HG02759 (cell line): ENCODE results near the gene CORO1C.
"Not testable (repeated sequence)": the region's sequence is repeated elsewhere in the genome, so short reads cannot be mapped to it uniquely, and the experiment has no call there.

Experiments used
- ATAC-seq: cut with Tn5 transposase; IDR thresholded peaks from one replicate; pipeline ENCODE4 v1.9.1; 2021; ENCODE audit warnings: mild to moderate bottlenecking, moderate library complexity; ENCODE audit not compliant: unreplicated experiment

The CORO1C gene

DNA sequence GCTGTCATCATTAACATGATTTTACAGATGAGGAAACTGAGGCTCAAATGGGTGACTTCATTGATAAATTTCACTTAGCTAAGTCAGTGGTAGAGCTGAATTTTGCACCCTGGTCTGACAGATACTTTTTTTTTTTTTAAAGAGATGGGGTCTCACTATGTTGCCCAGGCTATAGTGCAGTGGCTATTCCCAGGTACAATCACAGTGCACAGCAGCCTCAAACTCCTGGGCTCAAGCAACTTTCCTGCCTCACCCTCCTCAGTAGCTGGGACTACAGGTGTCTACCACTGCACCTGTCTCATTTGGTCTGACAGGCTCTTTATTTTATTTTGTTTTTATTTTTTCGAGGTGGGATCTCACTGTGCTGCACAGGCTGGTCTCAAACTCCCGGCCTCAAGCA lies 24.2 kb upstream of the CORO1C start:
- no peak for ATAC-seq

DNA sequence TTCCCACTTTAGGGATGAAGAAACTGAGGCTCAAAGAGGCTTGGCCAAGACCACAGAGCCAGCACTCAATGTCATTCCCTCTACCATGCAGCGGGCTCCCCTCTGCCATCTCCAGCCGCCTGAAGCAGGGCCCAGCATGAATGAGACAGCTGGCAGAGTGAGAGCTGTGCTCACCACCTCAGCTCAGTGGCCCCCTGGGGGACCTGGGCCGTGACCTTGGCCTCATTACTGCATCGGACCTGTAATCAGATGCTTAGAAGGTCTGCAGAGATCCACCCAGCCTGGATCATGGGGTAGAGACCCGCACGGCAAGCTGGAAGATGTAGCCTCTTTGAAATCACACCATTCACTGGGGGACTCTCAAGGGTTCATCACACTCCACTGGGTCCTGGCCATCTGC lies 22.7 kb upstream of the CORO1C start:
- no peak for ATAC-seq

DNA sequence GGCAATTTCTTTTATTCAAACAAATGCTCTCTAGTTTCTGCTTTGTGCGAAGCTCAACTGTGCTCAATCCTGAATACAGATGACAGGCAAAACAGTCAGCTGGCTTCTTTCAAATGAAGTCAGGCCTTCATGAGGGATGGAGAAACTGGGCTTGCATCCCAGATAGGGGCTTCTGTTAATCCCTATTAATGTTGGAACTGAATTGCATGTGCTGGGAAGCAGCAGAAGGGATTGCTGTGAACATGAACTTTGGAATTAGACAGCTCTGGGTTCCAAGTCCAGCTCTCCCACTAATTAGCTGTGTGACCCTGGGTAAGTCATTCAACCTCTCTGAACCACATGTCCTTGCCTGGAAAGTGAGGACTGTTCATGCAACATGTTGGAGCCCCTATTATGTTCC lies 21.1 kb upstream of the CORO1C start:
- no peak for ATAC-seq

DNA sequence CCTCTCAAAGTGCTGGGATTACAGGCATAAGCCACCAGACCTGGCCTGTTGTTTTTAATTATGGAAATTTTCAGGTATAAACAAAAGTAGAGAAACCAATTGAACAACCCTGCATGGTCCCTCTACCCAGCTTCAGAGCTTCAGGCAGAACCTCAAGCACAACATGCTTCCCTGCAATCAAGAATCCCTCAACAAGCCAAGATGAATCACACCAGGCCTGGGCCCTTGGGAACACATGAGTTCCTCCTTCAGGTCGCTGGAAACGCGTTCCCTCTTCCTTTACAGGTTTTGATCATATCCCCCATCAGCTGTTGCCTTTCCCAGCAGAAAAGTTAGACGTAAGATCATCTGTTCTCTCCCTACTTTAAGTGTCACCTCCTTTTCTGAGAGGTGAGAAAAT lies 20.5 kb upstream of the CORO1C start:
- no peak for ATAC-seq

DNA sequence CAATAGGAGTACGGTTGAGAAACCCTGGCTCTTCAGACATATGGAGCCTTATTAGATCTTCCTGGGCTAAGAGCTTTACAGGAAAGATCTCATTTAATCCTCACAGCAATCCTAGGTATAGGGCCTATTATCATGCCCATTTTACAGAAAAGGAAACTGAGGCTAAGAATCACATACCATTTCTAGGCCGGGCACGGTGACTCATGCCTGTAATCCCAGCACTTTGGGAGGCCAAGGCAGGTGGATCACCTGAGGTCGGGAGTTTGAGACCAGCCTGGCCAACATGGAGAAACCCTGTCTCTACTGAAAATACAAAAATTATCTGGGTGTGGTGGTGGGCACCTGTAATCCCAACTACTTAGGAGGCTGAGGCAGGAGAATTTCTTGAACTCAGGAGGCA lies 19.7 kb upstream of the CORO1C start:
- ATAC-seq, result not testable (repeated sequence)

DNA sequence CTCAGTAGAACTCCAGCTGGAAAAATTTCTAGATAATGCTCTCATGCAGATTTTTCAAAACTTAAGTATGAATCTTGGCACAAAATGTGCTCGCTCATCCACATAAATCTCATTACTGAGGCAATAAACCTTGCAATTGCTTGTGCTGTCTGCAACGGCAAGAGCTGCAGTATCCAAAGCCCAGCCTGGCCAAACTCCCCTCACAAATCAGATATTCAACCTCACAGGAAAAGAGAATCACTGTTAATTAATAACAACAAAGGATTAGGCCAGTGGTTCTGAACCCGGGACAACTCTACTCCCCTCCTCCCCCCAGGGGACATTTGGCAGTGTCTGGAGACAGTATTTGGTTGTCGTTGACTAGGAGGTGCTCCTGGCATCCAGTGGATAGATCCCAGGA lies 19.2 kb upstream of the CORO1C start:
- no peak for ATAC-seq

DNA sequence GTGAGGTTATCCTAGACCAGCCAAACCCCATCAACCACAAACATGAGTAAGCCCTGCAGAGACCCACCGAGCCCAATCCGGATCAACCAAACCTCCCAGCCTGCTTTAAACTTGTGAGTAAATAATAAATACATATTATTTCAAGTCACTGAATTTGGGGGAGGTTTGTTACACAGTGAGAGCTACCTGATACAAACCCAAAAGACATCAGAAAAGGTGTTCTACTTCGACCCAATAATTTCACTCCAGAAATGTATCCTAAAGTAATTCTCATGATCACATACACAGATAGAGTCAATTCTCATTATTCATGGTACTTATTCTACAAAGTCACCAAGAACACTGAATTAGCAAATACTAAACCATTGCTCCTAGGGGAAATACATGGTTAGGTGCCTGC lies 16.2 kb upstream of the CORO1C start:
- ATAC-seq, result no peak

DNA sequence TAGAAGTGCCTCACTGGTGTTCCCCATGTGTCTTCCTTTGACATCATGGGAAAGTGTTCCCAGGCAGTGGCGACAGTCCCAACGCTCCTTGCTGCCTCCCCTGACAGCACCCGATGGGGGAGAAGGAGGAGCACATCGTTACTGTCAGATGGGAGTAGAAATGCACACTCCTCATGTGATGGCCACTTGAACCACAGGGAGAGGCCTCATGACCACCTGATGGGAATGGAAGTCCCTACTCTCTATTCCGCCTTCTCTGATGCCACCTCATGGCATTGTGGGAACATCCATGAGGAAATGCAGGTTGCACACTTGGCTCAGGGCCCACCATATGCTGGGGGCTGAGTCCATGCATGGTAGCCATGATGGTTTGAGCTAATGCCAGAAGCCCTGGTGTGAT lies 14.3 kb upstream of the CORO1C start:
- no peak for ATAC-seq

DNA sequence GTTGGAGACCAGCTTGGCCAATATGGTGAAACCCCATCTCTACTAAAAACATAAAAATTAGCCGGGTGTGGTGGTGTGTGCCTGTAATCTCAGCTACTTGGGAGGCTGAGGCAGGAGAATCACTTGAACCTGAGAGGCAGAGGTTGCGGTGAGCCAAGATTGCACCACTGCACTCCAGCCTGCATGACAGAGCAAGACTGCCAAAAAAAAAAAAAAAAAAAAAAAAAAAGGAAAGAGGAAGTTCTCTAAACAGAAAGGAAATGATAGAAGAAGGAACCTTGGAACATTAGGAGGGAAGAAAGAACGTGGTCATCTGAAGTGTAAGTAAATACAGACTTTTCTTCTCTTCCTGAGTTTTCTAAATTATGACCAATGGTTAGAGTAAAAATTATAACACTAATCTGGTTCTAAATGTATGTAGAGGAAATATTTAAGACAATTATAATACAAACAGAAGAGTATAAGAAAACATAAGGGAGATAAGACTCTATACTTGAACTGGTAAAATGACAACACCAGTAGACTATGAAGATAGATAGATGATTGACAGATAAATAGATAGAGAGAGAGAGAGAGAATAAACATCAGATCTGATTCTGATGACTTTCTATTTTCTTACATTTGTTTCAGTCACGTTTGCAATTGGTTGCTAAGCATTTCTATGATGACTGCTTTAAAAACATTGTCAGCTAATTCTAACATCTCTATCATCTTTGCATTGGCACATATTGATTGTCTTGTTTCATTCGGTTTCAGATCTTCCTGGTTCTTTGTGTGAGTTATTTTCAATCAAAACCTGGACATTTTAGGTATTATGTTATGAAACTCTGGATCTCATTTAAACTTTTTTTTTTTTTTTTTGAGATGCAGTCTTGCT lies 12.9 kb upstream of the CORO1C start:
- ATAC-seq, result no peak

DNA sequence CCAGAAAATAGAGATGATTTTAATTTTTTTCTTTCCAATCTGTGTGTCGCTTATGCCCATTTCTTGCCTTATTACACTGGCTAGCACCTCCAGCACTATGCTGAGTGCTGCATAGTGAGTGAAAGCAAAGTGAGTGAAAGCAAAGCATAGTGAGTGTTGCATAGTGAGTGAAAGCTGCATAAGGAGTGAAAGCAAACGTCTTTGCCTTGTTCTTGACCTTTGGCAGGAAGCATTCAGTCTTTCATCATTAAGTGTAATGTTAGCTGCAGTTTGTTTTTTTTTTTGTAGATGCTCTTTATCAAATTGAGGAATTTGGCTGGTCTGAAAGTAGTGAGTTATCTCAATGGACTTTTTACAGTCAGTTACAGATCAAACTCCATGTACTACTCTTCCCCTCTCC lies 6.9 kb upstream of the CORO1C start:
- no peak for ATAC-seq

DNA sequence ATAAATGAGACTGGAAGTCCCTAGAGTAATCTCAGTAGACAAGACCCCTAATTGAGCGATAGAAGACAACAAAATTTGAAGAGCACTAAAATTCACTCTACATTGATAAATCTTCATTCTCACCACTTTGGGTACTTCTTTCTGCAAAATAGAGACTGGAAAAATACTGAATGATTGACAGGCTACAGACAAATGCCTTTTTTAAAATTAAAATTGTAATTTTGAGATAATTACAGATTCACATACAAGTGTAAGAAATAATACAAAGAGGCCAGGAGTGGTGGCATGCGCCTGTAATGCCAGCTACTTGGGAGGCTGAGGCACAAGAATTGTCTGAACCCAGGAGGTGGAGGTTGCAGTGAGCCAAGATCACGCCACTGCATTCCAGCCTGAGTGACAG lies 4.5 kb upstream of the CORO1C start:
- ATAC-seq, result no peak

DNA sequence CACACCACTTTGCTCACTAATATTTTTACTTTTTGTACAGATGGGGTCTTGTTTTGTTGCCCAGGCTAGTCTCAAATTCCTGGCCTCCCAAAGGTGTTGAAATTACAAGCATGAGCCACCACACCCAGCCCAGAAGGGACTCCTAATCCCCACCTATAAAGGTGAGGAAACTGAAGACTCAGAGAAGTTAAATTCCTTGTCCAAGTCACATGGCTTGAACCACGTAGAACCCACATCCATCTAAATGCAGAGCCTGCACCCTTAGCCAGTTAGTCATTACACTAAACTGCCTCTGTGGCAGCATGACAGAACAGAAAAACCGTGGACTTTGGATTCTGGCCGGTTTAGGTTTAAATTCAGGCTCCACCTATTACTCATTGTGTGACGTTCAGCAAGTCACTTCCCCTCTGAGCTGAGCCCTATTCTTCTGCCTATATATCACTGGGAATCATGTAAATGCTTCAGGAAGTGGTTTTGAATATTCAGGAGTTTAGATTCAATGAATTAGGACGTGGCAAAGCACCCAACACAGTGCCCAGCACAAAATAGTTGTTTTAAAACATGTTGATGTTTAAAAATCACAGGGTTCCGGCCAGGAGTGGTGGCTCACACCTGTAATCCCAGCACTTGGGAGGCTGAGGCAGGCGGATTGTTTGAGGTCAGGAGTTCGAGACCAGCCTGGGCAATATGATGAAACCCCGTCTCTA lies 3.0 kb upstream of the CORO1C start:
- no peak for ATAC-seq

DNA sequence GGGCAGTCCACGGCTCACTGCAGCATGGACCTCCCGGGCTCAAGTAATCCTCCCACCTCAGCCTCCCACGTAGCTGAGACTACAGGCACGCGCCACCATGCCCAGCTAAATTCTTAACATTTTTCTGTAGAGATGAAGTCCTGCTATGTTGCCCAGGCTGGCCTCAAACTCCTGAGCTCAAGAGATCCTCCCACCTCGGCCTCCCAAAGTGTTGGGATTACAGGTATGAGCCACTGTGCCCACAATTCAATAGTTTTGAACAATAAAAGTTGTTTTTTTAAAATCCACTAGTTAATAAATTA lies 1.9 kb upstream of the CORO1C start:
- not testable (repeated sequence) for ATAC-seq

DNA sequence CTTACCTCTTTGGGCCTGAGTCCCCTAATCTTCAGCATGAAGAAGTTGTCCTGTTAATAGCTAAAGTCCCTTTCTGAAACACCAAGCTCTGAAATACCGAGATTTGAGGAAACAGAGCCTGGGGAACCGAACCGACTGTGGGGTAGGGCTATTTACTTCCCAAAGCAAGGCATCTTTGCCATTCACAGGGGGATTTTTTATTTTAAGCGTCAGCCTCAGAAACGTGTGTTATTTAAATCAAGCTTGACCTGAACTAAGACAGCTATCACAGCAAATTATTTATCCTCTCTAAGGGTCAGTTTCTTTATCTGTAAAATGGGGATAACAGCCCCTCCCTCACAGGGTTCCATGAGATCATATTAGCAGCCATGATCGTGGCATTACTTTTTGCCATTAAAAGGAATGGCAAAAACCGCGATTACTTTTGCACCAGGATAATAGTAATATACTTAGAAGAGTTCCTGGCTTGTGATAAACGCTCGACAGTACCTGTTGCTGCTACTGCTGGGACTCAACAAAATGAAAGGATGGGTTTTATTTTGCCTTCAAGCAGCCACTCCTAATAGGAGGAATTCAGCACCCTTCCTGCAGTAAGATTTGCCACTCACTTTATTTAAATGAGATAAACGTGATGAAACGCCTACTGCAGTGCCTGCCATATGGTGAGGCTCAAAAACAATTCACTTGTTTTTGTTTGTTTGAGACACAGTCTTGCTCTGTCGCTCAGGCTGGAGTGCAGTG lies 1.3 kb upstream of the CORO1C start:
- no peak for ATAC-seq

DNA sequence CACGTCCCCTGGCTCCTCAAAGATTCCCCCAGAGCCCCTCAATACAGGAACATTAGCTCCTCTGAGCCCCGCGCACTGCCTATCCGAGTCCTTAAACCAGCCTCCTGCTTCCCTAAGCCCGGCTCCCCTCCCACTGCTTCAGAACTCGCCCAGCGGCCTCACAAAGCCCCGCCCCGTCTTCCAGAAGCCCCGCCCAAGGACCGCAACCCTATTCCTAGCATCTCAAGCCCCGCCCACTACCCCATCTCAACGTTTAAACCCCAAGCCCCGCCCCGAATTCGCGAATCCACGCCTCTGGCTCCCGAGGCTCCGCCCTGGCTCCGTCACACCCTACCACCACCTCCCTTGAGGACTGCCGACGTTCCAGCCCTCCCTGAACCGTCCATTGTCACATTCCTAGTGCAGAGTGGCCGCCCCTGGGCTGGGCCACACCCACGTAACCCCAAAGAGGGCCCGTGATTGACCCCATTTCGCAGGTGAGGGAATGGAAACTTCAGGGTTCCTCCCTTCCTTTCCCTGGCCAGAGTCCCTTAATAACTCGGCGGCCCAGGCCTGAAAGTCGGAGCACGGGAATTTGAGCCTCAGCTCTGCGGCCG lies 646 bp upstream of the CORO1C start:
- peak; percentile 52 for ATAC-seq

DNA sequence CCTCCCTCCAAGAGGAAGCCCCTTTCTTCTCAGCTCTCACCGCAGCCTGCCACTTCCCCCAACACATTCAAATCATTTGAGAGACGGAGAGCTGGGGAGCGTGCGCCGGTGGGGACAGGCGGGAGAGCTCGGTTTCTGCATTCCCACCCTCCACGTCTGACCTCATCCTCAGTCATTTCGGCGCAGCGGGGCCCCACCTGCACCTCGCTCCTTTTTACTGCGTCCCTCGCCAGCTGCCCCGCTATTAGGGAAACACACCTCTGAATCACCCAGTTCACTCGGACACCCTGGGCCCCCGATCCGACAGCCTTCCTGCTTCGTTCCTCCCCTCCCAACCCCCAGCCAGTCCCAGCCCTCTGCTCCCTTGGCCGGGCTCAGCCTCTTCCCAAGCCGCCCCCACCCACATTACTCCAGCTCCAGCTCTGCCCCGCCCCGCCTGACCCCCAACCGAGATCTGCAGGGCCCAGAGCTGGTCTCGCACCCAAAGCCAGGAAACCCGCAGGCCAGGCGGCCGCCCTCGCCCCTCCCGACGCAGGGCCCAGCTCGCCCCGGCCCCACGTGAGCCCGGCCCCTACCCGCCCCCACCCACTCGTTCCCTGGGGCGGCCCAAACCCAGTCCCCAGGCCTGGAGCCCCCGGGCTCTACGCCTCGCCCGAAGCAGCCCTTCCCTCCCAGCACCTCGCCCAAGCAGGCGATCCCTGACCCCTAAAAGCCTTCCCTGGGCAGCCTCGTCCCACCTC lies 783 bp downstream of the CORO1C start:
- no peak for ATAC-seq

DNA sequence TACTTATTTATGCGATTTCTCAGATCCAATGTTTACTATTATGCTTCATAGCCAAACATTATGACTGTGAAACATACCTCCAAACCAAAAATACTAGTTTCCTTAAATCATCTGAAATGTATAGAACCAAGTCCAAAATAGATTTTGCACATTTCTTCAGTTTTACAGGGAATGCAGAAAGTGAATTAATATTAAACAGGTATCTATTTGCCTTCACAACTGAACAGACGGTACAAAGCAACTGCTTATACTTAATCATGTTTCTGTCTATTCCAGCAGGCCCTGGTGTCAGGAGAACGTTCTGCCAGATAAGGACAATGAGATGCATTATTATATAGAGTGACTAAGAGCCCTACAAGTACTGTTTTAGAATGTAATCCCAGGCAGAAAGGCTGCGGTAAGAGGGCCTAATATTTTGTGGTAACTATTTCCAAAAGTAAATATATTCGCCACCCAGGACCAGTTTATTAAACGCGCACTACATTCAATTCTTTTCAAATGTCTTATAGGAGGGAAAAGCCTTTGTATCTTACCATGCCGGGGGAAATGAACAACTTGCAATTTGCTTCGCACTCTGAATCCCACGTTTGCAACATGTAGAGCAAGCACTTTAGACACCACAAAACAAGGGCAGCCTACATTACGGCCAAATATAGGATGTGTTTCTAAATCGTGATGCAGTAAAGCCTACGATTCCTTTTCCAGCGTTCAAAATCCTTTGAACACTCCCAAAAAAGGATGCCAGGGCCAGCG lies 1.5 kb downstream of the CORO1C start:
- ATAC-seq, result no peak

DNA sequence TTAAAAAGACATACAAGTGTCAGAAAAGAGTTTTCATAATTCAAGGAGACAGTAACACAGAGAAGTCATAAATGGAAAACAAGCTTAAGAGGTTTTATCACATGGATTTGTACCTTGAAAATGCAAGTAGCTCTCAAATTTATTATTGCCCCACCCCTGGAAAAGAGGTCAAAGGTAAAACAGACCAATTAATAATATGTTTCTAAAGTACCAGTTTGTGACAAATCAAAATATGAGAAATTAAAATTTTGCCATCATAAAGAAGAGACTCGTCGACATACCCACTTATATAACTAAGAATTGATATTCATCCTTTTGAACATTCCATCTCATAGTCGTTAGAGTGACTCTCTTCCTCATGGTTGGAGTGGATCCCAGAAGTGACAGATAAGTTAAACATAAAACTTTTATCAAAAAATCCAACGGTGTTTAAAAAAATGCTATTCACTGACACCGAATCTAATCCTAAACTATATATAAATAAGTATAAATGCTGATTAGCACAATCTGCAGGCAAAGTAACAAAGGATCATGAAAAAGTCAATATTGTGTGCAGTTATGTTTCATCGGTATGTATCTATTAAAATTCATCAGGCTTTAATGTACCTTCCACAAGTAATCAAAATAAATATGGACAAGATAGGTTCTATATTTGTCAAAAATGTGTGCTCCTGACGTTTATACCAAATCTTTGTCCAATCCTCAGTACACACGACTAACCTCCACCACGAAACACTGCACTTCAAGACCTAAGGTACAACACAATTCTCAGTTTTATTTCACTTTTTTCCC lies 2.3 kb downstream of the CORO1C start:
- no peak for ATAC-seq
